HTERT RPE-1 (cell line): ENCODE data around the gene EEF1AKMT1.

Experiments
- in situ Hi-C: fragments of 300-500 bp; cut with MboI; formaldehyde crosslinking; loops from 4 replicates; pipeline ENCODE4 v1.14.3; 2020; ENCODE audit warnings: low sequenced_read_pairs

EEF1AKMT1 gene

DNA sequence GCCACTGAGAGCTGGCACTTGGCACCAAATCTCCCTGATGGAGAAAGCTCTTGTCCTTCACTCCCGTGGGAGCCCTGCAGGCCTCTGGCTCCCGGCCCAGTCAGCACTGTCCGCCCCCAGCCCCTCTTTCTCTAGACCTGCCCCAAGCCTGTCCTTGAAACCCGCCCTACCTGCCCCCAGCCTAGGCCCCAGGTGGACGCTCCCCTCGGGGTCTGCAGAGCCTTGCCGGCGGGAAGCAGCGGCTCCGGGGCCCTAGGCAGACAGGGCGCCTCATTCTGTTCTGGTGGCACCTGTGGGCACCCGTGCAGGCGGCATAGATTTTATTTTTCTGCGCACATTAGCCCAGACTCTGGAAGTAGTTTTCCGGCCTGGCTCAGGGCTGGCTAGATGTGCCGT is 52.7 kb downstream of the EEF1AKMT1 start:
- in situ Hi-C loops = no loop called here

DNA sequence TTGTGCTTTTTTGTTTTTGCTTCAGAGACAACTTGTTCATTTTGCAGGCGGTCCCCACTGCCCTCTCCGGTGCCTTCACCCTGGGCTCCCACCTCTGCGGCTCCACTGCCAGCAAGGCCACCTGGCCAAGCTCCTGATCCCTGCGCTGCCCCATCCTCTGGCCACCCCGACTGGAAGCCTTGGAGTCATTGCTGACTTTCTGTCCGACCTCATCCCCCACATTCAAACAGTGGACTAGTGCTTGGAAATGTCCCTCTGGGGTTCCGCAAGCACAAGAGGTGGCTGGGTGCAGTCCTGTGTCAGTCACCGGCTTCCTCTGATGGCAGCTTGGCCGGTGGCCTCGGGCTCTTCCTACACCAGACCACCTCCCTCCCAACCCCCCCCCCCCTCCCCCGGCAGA is 53.3 kb downstream of the EEF1AKMT1 start:
- in situ Hi-C loops = no loop called here

- in situ Hi-C loops = no loop called here
These were observed 54.0 kb downstream of the EEF1AKMT1 start for GRCh38 chr13:20719783-20720182.

DNA sequence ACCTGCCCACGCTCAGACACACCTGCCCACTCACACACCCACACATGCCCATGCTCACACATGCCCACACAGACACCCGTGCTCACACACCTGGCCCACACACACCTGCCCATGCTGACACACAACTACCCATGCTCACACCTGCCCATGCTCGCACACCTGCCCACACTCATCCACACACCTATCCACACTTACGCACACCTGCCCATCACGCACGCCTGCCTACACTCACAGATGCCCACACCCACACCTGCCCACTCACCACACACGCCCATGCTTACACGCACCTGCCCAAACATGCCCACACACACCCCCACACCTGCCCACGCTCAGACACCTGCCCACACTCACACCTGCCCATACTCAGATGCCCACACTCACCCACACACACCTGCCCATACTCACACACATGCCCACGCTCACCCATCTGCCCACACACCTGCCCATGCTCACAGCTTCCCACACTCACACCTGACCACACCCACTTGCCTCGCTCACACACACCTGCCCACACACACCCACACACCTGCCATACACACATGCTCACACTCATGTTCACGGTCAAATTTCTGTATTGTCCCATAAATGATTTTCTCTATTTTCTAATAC is 54.7 kb downstream of the EEF1AKMT1 start:
- in situ Hi-C loops = no loop called here

DNA sequence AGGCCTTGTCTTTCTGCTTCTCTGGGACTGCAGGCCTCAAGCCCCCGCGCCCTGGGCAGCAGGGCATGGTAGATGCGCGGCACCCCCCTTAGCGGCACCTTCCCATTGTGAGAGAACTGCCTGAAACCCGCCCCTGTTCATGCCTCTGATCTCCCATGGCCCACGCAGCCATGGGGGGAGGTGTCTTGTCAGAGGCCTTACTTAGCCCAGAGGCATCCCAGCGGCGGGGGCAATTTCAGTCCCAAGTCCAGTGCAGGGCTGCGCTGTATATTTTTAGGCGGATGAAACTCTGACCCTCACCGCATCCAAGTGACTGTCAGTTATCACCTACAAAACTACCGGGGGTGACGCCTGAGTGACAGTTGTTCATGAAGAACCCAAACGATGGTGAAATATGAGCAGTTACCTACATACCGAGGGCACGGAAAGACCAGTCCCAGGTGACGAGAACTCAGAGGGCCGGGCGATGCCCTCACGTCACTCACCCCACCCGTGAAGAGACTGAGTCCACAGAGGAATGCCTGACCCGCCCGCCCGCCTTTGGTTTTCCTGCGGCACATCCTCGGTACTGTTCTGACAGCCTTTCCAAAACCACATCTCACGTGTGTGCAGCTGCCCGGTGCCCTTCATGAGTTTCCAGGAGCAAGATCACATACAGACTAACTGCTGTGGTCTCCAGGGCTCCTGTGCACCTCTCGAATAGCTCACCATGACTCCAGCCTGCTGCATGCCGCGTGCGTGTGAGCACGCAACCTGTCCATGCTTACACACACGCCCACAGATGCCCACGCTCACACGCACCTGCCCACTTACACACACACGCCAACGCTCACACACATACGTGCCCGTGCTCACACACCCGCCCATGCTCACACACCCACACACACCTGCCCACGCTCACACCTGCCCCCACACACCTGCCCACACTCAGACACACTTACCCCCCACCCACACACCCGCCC is 55.9 kb downstream of the EEF1AKMT1 start:
- in situ Hi-C loops = no loop called here

- in situ Hi-C loops = no loop called here
These were observed 56.8 kb downstream of the EEF1AKMT1 start for GRCh38 chr13:20716951-20717350.

GRCh38 chr13:20715330-20715712 is 58.4 kb downstream of the EEF1AKMT1 start:
- in situ Hi-C loops = no loop called here

GRCh38 chr13:20714563-20715329 is 59.0 kb downstream of the EEF1AKMT1 start:
- in situ Hi-C loops = no loop called here

DNA sequence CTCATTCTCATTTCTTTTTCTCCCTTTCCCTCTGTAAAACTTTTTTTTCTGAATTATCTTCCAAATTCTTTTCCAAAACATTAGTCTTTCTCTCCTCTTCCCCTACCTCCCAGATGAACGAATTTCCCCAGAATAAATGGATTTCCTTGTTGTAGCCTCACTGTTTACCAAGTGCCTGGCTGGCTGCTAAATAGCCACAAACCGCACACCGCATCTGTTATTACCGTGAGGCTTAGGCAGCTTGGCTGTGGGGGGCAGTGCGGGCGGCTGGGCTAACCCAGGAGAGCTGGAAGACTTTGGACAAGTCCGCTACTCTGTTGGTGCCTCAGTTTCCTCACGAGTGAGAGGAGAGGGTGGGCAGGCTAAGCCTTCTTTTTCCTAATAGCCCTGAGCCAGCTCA is 59.6 kb downstream of the EEF1AKMT1 start:
- in situ Hi-C loops = no loop called here

- in situ Hi-C loops = no loop called here
These were observed 60.0 kb downstream of the EEF1AKMT1 start for GRCh38 chr13:20713751-20714150.

DNA sequence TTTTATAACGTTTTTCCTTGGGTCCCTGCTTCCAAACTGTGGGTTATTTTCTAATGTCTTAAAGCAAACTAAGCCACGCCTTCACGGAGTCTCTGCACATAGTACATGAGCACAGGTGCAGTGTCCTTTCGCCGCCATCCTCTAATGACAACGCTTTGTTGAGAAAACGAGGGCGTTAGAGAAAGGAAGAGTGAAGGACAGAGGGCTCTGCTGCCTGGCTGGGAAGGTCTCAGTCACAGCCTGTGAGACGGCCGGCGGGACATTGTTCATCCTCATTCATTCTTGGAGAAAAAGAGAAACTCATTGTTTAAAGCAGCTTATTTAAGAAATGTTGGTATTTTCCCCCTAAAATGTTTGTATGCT is 60.8 kb downstream of the EEF1AKMT1 start:
- in situ Hi-C loops = no loop called here

- in situ Hi-C loops = no loop called here
These were observed 62.3 kb downstream of the EEF1AKMT1 start for GRCh38 chr13:20711301-20712044.

DNA sequence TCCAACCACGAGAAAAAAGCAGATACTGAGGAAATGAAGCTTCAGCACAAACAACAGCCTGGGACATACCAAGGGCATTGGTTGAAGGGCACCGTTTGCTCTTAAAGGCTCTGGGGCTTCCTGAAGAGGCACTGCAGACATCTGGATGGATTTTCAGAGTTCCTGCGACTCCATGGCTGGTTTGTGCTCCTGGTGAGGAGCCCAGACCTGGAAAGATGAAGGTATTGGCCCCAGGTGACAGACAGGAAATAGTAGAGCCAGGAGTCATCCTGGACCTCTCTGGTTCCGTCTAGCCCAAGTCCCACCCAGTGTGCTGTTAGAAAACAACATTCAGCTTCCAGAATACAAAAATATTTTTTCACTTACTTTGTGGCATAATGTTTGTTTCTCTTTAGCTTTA is 64.0 kb downstream of the EEF1AKMT1 start:
- in situ Hi-C loops = no loop called here

DNA sequence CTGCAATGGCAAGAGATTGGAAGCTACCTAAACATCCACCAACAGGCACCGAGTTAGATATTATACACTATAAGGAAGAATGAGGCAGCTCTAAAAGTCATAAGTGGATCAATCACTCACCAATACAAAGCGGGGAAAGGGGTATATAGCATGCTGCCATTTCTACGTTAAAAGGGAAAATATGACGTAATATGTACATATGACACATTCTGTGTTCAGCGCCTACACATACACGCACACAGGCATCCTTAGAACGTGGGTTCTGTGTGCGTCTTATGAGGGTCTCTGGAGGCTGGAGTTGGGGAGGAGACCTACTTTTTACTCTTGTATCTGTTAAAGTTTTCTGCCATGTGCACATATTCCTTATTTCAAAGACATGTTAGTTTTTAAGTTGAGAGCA is 64.4 kb downstream of the EEF1AKMT1 start:
- in situ Hi-C loops = no loop called here

- in situ Hi-C loops = no loop called here
These were observed 65.5 kb downstream of the EEF1AKMT1 start for GRCh38 chr13:20708216-20708615.

- in situ Hi-C loops = no loop called here
These were observed 67.1 kb downstream of the EEF1AKMT1 start for GRCh38 chr13:20706661-20707060.

DNA sequence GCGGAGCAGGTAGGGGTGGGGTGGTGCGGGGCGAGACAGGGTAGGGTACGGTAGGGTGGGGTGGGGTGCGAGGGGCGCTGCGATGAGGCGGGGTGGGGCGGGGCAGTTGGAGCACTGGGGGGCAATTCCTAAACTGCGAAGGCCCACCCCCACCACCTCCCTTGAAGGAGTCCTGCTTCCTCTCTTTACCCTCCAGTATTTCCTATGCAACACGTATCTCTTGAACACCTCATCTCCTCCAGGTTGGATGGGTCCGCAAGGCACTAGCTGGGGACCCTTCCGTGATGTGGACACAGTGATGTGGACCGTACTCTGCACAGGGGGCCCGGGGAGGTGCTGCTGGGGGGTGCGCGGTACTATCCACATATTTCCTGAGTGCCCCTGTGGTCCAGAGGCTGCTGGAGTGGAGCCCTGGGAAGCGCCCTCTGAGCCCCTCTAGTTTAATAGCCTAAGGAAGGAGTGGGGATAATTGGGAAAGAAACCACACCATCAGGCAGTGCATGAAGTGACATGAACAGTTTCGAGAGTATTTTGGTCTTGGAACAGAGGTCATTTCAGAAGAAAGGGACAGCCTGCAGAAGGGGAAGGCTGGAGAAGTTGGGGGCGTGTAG is 69.2 kb downstream of the EEF1AKMT1 start:
- in situ Hi-C loops = no loop called here

GRCh38 chr13:20703780-20704458 is 69.8 kb downstream of the EEF1AKMT1 start:
- in situ Hi-C loops = no loop called here

- in situ Hi-C loops = no loop called here
These were observed 70.6 kb downstream of the EEF1AKMT1 start, which contains the start of gene IL17D for GRCh38 chr13:20702915-20703779. Gene IL17D, plus strand, starts transcription at chr13:20703699. Its CDS starts 303 bp downstream, at chr13:20704002.
